ENCODE data around the gene OR6C68.
A peak's percentile ranks its signal among the peaks of the same experiment; 100 is the strongest.

OR6C68 gene

DNA sequence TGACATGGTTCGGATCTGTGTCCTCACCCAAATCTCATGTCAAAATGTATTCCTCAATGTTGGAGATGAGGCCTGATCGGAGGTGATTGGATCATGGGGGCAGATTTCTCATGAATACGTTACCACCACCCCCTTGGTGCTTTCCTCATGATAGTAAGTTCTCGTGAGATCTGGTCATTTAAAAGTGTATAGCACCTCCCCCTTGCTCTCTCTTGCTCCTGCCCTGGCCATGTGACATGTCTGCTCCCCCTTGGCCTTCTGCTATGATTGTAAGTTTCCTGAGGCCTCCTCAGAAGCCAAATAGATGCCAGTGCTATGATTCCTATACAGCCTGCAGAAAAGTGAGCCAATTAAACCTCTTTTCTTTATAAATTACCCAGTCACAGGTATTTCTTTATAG, 7.1 kb downstream of the OR6C68 start:
- no peak for DNase-seq
- Histone ChIP-seq H3K4me3 (ENCODE audit: low read depth, low read length) (no peak overlapping the region), H3K27ac (no peak overlapping the region), H3K36me3 (replicated peaks) (no peaks in the 10 kb centered on the region), H3K27me3 (replicated peaks) (no peaks in the 10 kb centered on the region)
- no peak for TF ChIP-seq CTCF (IDR thresholded peaks at IDR 0.05; ENCODE audit: low read depth, low read length, missing control alignments)
- in situ Hi-C loops (cut with HindIII; ENCODE audit: low pct_ligation_motif_present, low sequenced_read_pairs): no loop called here

- DNase-seq: no peak
- no peak for TF ChIP-seq CTCF (IDR thresholded peaks at IDR 0.05; ENCODE audit: low read depth, low read length, missing control alignments)
- Histone ChIP-seq H3K4me3 (ENCODE audit: low read depth, low read length) (no peak overlapping the region), H3K27ac (no peak overlapping the region), H3K27me3 (replicated peaks) (no peaks in the 10 kb centered on the region), H3K36me3 (replicated peaks) (no peaks in the 10 kb centered on the region)
- in situ Hi-C loops (cut with HindIII; ENCODE audit: low pct_ligation_motif_present, low sequenced_read_pairs): no loop called here
These were observed 7.7 kb downstream of the OR6C68 start for GRCh38 chr12:55499810-55500252.

DNA sequence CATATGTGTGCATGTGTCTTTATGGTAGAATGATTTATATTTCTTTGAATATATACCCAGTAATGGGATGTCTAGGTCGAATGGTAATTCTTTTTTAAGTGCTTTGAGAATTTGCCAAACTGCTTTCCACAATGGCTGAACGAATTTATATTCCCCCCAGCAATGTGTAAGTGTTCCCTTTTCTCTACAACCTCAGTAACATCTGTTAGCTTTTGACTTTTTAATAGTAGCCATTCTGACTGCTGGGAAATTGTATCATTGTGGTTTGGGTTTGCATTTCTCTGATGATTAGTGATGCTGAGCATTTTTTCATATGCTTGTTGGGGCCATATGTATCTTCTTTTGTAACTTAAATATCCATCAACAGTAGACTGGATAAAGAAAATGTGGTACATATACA, 9.4 kb downstream of the OR6C68 start:
- Histone ChIP-seq H3K27me3 (replicated peaks) (no peaks in the 10 kb centered on the region), H3K27ac (no peak overlapping the region), H3K4me3 (ENCODE audit: low read depth, low read length) (no peak overlapping the region), H3K36me3 (replicated peaks) (no peaks in the 10 kb centered on the region)
- no peak for DNase-seq
- no peak for TF ChIP-seq CTCF (IDR thresholded peaks at IDR 0.05; ENCODE audit: low read depth, low read length, missing control alignments)
- in situ Hi-C loops (cut with HindIII; ENCODE audit: low pct_ligation_motif_present, low sequenced_read_pairs): no loop called here

DNA sequence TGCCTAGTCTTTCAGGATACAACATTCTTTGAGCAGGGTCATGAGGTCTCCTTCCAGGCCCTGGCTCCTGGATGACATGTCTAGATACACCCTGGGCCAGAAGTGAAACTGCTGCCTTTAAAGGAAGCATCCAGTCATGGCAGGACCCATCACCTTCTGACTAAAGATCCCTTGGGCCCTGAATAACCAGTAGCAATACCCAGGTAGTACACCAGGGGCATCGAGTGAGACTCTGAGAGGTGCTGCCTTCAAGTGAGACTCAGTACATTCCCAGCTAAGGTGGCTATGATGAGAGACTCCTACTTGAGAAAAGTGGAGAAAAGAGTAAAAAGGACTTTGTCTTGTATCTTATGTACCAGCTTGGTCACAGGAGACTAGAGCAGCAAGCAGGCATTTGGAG, 23.5 kb downstream of the OR6C68 start:
- Histone ChIP-seq H3K27ac (no peak overlapping the region), H3K27me3 (replicated peaks) (no peaks in the 10 kb centered on the region), H3K4me3 (ENCODE audit: low read depth, low read length) (no peak overlapping the region), H3K36me3 (replicated peaks) (no peaks in the 10 kb centered on the region)
- peak; percentile 3 for TF ChIP-seq CTCF (IDR thresholded peaks at IDR 0.05; ENCODE audit: low read depth, low read length, missing control alignments)
- in situ Hi-C loops (cut with HindIII; ENCODE audit: low pct_ligation_motif_present, low sequenced_read_pairs): no loop called here
- DNase-seq: no peak

GRCh38 chr12:55516391-55516790, 24.2 kb downstream of the OR6C68 start:
- Histone ChIP-seq H3K4me3 (ENCODE audit: low read depth, low read length) (no peak overlapping the region), H3K27ac (no peak overlapping the region)
- in situ Hi-C loops (cut with HindIII; ENCODE audit: low pct_ligation_motif_present, low sequenced_read_pairs): no loop called here

More at GRCh38 chr12:55516391-55516790, 24.2 kb downstream of the OR6C68 start:
- no peak for DNase-seq
- H3K36me3 ChIP-seq (replicated peaks): no peaks in the 10 kb centered on the region
- no peak for TF ChIP-seq CTCF (IDR thresholded peaks at IDR 0.05; ENCODE audit: low read depth, low read length, missing control alignments)
- no peaks in the 10 kb centered on the region for H3K27me3 ChIP-seq (replicated peaks)
